GM12872 (cell line): ENCODE data around the gene NENF.

Experiments used
- TF ChIP-seq, protein P1 (sequence below): IDR thresholded peaks from 3 replicates; pipeline ENCODE4 v1.5.1; 2011; ENCODE audit warnings: low read depth, mild to moderate bottlenecking, low read length, moderate library complexity; ENCODE audit not compliant: insufficient read depth

Gene NENF

DNA sequence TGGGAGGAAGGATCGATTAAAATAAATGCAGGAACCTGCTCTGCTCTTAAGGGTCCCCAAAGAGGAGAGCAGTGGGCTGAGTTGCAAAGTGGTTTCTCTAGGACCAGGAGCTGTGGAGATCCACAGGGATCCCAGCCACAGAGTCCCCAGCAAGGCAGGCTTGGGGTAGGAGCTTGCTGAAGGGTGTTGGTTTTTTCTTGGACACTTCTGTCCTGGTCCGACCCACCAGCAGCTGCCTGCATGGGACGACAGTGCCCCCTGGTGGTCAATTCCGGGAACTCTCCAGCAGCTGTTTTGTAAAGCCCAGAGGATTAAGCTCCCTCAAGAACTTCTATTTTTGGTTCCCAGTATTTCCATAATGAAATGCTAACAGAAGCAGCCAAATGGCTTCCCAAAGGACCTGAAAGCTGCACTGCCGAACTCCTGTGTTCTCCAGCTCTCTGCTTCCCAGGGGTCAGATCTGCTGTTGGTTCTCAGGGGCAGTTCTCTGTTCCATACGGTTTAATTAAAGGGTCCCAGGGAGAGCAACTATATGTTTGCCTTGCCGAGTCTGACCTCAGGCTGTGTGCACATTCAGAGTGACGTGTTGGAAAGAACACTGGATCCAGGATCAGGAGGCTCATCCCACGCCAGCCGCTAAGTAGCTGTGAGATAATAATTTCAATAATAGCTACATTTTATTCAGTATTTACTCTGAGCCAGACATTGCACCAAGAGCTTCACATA lies 23.2 kb downstream of the NENF start:
- TF ChIP-seq, protein P1, sequence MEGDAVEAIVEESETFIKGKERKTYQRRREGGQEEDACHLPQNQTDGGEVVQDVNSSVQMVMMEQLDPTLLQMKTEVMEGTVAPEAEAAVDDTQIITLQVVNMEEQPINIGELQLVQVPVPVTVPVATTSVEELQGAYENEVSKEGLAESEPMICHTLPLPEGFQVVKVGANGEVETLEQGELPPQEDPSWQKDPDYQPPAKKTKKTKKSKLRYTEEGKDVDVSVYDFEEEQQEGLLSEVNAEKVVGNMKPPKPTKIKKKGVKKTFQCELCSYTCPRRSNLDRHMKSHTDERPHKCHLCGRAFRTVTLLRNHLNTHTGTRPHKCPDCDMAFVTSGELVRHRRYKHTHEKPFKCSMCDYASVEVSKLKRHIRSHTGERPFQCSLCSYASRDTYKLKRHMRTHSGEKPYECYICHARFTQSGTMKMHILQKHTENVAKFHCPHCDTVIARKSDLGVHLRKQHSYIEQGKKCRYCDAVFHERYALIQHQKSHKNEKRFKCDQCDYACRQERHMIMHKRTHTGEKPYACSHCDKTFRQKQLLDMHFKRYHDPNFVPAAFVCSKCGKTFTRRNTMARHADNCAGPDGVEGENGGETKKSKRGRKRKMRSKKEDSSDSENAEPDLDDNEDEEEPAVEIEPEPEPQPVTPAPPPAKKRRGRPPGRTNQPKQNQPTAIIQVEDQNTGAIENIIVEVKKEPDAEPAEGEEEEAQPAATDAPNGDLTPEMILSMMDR, result peak; percentile 98

DNA sequence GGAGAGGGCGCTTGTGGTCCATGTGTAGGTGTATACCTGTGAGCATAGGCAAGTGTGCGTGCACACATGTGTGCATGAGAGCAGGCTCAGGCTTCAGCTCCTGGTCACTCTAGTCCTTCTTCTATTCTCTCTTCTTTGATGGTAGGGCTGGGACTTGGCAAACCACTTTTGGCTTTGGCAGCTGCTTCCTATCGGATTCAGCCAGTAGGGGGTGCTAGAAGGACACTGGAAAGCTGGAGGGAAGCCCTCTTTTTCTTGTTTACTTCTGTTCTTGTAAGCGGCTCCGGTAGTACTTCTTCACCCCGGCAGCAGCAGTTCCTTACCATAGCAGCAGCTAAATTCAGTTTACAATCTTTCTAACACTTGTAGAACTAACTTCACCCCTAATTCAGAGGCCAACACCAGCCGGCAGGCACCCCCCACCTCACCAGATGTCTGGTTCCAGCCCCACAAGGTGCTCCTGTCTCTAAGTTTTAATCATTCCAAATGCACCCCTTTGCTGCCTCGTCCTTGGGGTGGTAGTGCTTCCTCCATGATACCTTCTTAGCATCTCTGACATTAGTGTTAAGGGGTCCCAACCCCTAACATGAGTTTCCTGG lies 25.1 kb downstream of the NENF start:
- TF ChIP-seq, protein P1, result peak; percentile 79

DNA sequence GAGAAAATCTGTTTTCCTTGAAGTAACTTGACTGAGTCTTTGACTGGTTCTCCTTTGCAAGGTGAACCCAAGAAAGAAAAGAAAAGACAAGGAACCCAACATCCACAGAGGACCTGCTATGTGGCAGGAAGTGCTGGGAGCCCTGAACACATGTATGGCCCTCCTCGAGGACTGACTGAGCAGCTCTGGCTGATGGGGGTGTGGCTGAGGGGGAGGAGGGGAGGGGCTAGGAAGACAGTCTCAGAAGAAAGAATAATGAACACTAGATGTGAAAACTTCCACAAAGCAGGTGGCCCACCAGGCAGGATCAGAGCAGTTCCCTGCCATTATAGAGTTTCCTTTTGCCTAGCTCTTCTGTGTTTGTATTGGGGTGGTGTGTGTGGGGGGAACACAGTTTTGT lies 26.1 kb downstream of the NENF start:
- TF ChIP-seq, protein P1, result no peak

DNA sequence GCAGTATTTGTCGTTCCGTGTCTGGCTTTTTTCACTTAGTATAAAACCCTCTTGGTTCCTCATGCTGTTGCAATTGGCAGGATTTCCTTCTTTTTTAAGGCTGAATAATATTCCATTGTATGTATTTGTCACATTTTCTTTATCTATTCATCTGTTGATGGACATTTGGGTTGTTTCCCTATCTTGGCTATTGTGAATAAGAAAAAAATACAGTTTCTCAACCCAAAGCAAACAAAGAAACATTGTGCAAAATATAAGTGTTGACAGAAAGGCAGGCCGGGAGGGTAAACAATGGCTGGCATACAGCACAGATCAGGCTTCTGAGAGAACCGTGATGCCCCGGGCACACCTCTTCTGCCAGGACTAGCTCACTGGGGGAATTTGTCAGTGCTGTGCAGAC lies 26.9 kb downstream of the NENF start:
- TF ChIP-seq, protein P1, result no peak

DNA sequence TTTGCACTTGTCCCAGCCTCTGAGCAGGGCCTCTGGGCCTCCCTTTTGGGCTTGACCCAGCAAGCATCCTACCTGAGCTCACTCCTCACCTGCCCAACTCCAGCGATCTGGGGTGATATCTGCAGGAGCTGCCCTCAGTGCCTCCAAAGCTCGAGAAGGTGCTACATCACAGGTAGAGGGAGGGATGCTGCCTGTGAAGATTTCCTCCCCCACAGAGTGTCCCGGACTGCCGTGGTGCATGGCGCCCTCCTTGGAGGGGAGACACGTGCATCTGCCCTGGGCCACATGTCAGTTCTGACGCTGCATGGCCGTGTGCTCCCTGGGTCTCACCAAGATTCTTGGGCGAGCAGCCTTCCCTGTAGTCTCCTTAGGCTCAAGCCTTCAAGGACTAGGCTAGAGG lies 27.7 kb downstream of the NENF start:
- TF ChIP-seq, protein P1, result no peak

DNA sequence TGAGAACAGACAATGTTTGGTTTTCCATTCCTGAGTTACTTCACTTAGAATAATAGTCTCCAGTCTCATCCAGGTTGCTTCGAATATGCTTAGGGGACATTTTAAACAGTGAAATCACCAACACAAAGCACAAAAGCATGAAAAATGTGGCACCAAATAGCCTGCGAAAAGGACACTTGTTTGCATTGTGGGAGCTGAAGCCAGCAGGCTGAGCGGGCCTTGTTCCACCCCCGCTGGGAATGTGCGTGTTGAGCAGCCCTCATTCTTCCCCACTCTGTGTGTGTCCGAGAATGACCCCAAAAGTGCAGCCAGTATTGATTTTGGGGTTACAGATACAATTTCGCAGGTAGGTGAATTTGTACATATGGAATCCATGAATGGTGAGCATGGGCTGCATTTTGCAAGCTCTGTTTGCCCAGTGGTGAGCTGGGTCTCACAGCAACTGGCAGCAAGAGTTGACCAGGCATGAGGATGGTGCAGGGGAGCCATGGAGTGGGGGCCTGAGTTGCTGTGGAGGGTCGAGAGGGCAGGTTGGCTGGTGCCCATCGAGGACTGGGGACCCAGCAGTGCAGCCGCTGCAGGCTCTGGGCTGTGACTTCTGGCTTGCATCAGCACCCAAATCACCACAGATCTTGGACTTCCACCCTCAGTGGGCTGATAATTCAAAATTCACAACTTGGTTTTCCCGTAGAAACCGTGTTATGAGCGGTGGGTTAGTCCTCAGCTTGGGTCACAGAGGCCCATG lies 29.4 kb downstream of the NENF start:
- TF ChIP-seq, protein P1, result no peak

DNA sequence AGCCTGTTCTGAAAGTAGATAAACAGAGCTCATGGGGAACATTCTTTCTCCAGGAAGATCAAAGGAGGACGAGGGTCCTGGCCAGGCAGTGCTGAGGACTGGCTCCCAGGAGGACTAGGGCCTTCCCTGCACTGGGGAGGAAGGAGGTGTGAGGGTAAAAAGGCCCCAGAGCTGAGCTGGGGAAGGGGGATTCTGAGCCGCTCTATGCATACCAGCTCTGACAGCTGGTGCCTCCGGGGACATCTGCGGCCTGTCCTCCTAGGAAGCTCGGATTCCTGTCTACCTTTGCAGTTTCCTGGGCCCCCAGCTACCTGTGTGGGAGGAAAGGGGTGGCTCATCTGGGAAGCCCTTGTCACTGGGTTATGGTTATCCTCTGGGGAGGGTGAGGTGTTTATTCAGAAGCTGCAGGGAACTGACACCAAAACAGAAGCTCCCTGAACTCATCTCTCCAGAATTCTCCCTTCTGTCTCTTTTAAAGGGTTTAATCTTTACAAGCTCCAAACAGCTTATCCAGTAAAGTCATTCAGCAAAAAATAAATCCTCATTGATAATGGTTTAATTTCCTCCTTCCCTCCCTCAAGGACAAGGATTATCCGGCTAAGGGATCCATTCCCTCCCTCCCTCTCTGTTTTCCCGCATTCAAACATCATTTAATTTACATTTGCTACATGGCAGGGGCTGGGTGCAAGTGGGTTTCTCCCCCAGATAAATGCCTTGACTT lies 31.0 kb downstream of the NENF start:
- TF ChIP-seq, protein P1, result no peak
